HG03575 (cell line): Measurements from ENCODE around the gene CACNA1S.

Experiments used
- ATAC-seq: cut with Tn5 transposase; IDR thresholded peaks from one replicate; pipeline ENCODE4 v1.9.1; 2021; ENCODE audit not compliant: unreplicated experiment, insufficient number of reproducible peaks, low FRiP score; ENCODE audit errors: extremely low read depth

Gene CACNA1S

DNA sequence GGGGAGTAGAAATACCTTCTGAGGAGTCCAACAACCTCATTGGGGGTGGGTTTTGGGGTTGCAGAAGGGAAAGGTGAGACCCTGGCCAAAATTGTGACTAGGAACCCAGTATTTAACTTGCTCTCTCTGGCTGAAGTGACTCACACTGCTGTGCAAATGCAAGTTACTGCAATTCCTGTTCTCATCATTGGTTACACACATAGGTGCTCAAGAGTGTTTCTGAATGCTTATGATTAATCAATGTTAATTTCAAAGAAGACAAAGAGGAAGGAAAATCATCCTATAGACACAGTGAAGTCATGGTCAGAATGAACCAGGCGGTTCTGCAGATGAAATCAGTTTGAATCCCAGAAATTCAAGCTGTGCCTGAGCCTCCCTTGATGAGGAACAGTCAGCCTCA lies 11.6 kb upstream of the CACNA1S start:
- no peak for ATAC-seq

GRCh38 chr1:201122321-201122957 lies 10.2 kb upstream of the CACNA1S start:
- no peak for ATAC-seq

DNA sequence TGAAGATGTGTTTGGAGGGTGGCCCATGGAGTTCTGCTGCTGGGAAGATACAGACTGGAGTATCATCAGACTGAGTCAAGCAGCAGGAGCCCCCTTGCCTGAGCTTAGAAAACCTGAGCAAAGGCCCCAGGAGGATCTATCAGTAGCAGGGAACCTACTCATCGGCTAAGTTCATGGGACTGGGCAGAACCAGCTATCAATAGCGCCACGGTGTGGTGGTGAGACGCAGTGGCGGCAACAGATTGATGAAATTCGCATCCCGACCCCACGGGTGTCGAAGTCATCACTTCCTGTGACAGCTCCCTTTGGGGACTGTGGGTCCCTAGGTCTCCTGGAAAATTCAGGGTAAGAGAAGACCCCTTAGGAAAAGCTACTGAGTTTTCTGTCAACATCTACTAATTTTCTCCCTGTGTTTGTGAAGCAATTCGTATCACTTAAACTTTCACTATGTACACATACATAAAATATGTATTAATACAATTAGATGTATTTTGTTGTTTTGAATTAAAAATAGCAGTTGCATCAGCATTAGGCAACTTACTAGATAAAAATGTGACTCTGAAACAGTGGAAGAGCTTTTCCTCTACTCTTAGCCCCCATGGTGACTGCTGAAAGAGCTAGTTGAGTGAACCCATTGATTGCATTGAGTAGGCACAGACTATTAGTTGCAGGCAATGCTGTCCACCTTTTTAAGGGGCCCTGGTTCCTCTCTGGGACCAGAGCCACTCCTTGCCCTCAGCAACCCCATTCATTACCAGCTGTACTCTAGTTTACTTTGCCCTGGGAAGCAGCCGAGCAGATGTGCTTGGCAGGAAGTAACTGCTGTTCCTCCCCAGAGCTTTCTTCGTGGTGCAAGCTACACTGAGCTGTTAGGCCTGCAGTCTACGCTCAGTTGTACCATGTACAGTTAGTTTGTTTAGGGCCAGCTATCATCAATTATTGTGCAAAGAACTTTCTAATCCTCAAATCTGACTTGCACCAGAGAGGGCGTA lies 7.3 kb upstream of the CACNA1S start:
- no peak for ATAC-seq

DNA sequence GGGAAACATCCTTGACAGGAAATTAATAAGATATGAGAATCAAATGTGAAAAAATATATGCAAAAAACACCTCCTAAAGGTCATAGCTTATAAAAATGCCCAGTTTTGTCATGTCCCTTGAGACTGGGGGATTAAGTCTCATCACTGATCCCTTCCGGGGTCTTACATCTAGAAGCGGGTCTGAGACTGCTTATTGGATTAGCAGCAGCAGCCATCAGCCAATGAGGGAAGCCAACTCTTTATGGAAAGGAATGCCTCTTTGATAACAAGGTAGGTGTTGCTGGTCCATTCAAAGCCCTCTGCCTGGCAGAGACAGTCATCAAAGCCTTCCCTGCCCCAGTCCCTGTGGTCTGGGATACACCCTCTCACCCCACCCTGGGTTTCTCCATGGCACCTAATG lies 3.9 kb upstream of the CACNA1S start:
- ATAC-seq: no peak

- no peak for ATAC-seq
Measured at GRCh38 chr1:201115390-201115937, 3.2 kb upstream of the CACNA1S start.

GRCh38 chr1:201114245-201115131 lies 2.3 kb upstream of the CACNA1S start:
- no peak for ATAC-seq

- ATAC-seq: no peak
Measured at GRCh38 chr1:201113451-201114244, 1.4 kb upstream of the CACNA1S start.

DNA sequence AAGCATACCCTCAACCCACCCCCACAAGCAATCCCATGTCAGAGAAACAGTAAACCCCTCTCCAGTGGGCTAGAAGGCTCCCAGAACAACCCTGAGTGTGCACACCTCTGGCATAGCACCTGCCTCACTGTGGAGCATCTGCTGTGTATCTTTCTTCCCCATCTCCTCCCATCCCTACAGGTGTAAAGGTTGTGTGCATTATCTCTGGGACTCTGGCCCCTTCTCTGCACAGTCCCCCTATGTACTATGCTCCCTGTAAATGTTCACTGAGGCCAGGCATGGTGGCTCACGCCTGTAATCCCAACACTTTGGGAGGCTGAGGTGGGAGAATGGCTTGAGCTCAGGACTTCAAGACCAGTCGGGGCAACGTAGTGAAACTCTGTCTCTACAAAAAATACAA lies 700 bp upstream of the CACNA1S start:
- no peak for ATAC-seq

- ATAC-seq: no peak
Measured at GRCh38 chr1:201111672-201112071, 554 bp downstream of the CACNA1S start.

- ATAC-seq: no peak
Measured at GRCh38 chr1:201111156-201111555, 1.1 kb downstream of the CACNA1S start.

DNA sequence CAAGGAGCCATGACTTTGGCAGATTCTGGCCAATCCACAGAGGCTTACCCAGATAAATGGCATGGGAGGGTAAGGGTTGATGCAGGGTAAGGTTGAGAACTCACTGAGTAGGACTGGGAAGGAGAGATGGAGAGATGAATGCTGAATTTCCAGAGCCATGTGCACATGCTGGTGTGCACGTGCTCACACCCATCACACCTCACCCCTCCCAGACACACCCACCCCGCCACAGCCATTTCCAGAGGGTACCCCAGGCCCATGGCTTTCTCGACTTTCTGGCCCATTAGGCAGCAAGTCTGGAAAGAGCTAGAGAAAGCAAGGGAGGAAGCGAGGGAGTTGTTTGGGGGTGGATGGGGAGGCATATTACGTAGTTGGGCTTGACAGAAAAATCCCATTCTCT lies 1.6 kb downstream of the CACNA1S start:
- ATAC-seq: no peak

DNA sequence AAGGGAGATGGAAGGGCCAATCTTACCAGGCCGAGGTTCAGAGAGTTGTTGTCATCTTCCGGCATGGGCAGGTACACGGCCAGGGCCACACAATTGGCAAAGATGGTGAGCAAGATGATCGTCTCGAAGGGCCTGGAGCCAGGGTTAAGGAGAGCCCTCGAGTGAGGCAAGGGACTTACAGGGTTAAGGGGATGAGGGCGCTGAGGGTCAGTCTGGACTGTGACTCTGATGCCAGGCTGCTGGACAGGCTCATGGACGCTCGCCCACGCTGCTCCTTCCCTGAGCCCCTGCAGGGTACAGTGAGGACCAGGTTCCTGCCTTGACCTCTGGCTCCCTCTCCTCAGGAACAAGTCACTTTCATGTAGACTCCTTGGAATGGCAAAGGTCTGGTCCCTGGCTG lies 2.1 kb downstream of the CACNA1S start:
- no peak for ATAC-seq

DNA sequence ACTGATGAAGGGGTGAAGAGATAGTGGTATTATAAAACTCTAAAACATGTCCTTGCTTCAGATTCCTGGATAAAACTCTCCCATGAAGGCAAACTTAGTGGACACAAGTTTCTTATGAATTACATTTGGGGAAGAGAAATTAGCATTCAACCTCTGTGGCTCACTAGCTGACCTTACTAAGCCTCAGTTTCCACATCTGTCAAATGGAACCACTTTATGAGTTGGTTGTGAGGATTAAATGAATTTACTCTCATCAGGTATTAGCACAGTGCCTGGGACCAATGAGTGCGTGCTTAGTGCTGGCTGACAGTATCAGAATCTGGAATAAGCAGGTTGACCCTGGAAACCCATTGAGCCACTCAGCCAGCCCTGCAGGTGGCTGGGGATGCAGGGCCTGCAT lies 2.6 kb downstream of the CACNA1S start:
- ATAC-seq: no peak

- ATAC-seq: no peak
Measured at GRCh38 chr1:201108614-201109013, 3.6 kb downstream of the CACNA1S start.

DNA sequence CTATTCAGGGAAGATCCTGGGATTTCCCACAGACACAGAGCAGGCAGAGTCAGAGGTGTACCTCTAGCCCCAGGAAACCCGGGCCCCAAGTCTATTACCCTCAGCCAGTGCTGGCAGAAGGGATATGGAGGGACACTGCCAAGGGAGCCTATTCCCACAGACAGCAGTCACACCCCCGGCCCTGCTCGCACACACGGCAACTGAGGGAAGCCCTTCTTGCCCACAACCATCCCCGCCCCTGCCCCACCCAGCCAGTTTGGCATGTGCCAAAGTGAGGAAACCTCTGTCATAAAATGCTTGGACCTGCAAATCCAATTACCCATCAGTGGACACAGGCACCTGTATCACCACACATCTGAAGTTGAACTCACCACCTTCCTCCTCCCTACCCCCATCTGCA lies 6.5 kb downstream of the CACNA1S start:
- ATAC-seq: no peak

- no peak for ATAC-seq
Measured at GRCh38 chr1:201104141-201104540, 8.1 kb downstream of the CACNA1S start.

GRCh38 chr1:201103666-201104065 lies 8.6 kb downstream of the CACNA1S start:
- ATAC-seq: no peak

DNA sequence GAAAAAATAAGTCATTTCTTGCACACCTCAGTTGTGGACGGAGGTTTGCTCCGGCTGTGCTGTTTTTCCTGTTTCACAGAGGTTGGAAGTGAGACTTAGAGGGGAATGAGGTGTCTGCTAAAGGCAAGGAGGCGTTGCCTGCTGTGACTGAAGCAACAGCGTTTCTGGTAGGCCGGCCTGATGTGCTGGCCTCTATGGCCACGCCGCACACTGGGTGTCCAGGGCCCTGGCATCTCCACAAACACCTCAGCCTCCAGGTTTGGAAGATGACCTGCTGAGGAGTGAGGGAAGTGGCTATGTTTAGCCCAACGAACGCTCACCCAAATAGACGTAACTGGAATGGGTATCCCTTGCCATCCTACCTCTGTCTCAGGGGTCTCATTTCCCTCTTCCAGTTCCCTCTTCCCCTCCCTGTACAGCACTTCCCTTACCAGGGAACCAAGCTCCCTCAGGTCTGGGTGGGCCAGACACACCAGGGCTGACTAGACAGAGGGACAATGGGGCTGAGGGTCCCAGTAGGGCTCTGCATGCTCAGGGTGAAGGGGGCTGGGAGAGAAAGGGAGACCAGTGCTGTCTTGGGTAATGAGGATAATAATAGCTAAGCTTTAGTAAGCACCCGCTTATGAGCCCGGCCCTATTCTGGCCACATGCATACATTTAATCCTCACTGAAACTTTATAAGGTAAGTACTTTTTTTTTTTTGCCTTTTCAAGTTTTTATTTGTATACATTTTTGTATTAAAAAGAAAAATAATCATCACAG lies 11.9 kb downstream of the CACNA1S start:
- ATAC-seq: no peak
